RPMI7951 (cell line): ENCODE measurements around the gene ZNF581. TPM values are rescaled to one million over a fixed set of nuclear protein-coding genes. Genes with fewer than 3 reads are reported as not detected.

Source experiments
- DNase-seq: peaks from one replicate; pipeline ENCODE4 v3.0.0-alpha.2; 2012; ENCODE audit warnings: low read depth
- total RNA-seq: library from RNA; depleted of rRNA; stranded (reverse); fragments of >200 nt; shearing (Covaris generic); gene quantifications from 2 replicates; pipeline ENCODE4 v1.2.3, GENCODE V29; 2014

The ZNF581 gene
- total RNA-seq, 1 experiment from 2014 or later, result 13.7 TPM

- DNase-seq, result no peak
Measured at GRCh38 chr19:55648585-55649267, 5.3 kb downstream of the ZNF581 start.

- DNase-seq, result no peak
Measured at GRCh38 chr19:55649268-55650125, 6.0 kb downstream of the ZNF581 start.

- DNase-seq, result no peak
Measured at GRCh38 chr19:55650126-55650557, 6.7 kb downstream of the ZNF581 start.

- DNase-seq, result no peak
Measured at GRCh38 chr19:55650602-55651230, 7.3 kb downstream of the ZNF581 start.

- DNase-seq, result no peak
Measured at GRCh38 chr19:55651236-55651635, 7.8 kb downstream of the ZNF581 start.

- DNase-seq, result no peak
Measured at GRCh38 chr19:55652311-55653128, 9.1 kb downstream of the ZNF581 start.

- DNase-seq, result peak; percentile 99
Measured at GRCh38 chr19:55653651-55654322, 10.3 kb downstream of the ZNF581 start.

- peak; percentile 99 for DNase-seq
Measured at GRCh38 chr19:55654323-55654867, 10.9 kb downstream of the ZNF581 start.

GRCh38 chr19:55654868-55655647, 11.6 kb downstream of the ZNF581 start, which contains the start of gene U2AF2:
Gene U2AF2 (plus strand): TSS chr19:55655035. CDS start chr19:55655105, 70 bp downstream.
- DNase-seq, result peak; percentile 86

- no peak for DNase-seq
Measured at GRCh38 chr19:55655648-55656040, 12.2 kb downstream of the ZNF581 start.

- no peak for DNase-seq
Measured at GRCh38 chr19:55656552-55656951, 13.1 kb downstream of the ZNF581 start.

GRCh38 chr19:55656988-55657747, 13.7 kb downstream of the ZNF581 start:
- peak; percentile 34 for DNase-seq

- no peak for DNase-seq
Measured at GRCh38 chr19:55658846-55659459, 15.5 kb downstream of the ZNF581 start.

GRCh38 chr19:55659822-55660221, 16.4 kb downstream of the ZNF581 start:
- DNase-seq, result no peak

GRCh38 chr19:55660404-55660803, 17.0 kb downstream of the ZNF581 start:
- no peak for DNase-seq

GRCh38 chr19:55660991-55661390, 17.5 kb downstream of the ZNF581 start:
- no peak for DNase-seq

GRCh38 chr19:55661826-55662225, 18.4 kb downstream of the ZNF581 start:
- no peak for DNase-seq

GRCh38 chr19:55663846-55664536, 20.5 kb downstream of the ZNF581 start:
- no peak for DNase-seq
